ENCODE measurements around the gene FCN1.
"Not testable (repeated sequence)": the region's sequence is repeated elsewhere in the genome, so short reads cannot be mapped to it uniquely, and the experiment has no call there.

The FCN1 gene

GRCh38 chr9:134959126-134959970, 41.6 kb upstream of the FCN1 start:
- no peak overlapping the region for H3K27ac Mint-ChIP-seq
- no peaks in the 10 kb centered on the region for H3K4me1 Mint-ChIP-seq (ENCODE audit: low read depth)
- no peaks in the 10 kb centered on the region for H3K36me3 Mint-ChIP-seq (ENCODE audit: low read depth)
- no peaks in the 10 kb centered on the region for H3K27me3 Mint-ChIP-seq (ENCODE audit: low read depth)
- no peaks in the 10 kb centered on the region for H3K9me3 Mint-ChIP-seq
- no peak overlapping the region for H3K4me3 Mint-ChIP-seq

DNA sequence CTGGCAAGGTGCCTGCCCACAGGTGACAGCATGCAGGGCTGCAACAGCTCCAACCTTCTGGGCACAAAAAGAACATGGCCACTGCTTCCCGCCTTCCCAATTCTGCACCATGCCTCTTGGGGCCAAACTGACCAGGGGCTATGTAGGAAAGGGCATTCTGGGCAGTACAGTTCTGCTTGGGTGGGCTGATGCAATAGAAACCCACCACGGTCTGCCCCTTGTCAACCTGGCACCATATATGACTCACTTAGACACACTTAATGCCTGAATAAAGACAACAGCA, 40.2 kb upstream of the FCN1 start:
- H3K4me1 Mint-ChIP-seq (ENCODE audit: low read depth), result no peaks in the 10 kb centered on the region
- H3K27me3 Mint-ChIP-seq (ENCODE audit: low read depth), result no peaks in the 10 kb centered on the region
- no peaks in the 10 kb centered on the region for H3K9me3 Mint-ChIP-seq
- H3K36me3 Mint-ChIP-seq (ENCODE audit: low read depth), result no peaks in the 10 kb centered on the region
- H3K27ac Mint-ChIP-seq, result no peak overlapping the region
- H3K4me3 Mint-ChIP-seq, result no peak overlapping the region

DNA sequence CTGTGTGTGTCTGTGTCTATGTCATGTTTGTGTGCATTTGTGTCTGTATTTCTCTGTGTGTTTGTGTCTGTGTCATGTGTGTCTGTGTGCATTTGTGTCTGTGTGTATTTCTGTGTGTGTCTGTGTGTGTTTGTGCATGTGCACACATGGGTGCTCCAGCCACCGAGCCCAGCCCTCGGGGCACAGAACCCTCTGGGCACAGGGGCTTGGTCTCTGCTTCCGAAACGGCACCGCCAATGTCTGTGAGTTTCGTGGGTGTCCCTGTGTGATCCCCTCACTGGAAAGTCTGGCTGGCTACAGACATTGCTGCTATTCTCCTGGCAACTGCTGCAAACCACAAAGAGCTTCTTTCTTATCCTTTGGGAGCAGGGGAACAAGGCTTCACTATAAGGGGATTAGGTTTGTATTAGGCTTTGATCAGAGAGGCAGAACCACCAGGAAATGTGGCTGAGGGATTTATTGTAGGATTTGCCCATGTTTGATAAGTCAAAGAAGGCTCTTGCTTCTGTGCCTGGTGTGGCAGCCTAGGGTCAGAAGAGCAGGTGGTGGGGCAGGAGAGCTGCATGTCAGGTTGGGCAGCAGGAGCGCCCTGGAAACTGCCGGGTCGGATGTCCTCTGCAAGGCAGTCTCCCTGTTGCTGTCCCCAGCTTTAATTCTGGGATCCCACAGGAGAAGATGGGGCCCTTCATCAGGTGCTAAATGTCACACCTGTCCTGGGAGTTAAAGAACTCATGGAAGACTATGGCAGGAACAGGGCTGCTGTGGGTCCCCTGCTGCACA, 39.6 kb upstream of the FCN1 start:
- Mint-ChIP-seq H3K4me1 (ENCODE audit: low read depth) (no peaks in the 10 kb centered on the region), H3K36me3 (ENCODE audit: low read depth) (no peaks in the 10 kb centered on the region), H3K27me3 (ENCODE audit: low read depth) (no peaks in the 10 kb centered on the region), H3K9me3 (no peaks in the 10 kb centered on the region), H3K27ac (no peak overlapping the region), H3K4me3 (no peak overlapping the region)

DNA sequence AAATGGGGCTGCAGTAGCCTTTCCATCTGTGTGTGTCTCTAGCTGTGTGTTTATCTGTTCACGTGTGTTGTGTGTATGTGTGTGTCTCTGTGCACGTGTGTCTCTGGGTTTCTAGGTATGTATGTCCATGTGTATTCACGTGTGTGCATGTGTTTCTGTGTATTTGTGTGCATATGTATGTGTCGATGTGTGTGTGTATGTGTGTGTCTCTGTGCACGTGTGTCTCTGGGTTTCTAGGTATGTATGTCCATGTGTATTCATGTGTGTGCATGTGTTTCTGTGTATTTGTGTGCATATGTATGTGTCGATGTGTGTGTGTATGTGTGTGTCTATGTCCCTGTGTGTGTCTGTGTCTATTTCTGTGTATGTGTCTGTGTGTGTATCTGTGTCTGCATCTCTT, 38.7 kb upstream of the FCN1 start:
- H3K36me3 Mint-ChIP-seq (ENCODE audit: low read depth), result not testable (repeated sequence)

DNA sequence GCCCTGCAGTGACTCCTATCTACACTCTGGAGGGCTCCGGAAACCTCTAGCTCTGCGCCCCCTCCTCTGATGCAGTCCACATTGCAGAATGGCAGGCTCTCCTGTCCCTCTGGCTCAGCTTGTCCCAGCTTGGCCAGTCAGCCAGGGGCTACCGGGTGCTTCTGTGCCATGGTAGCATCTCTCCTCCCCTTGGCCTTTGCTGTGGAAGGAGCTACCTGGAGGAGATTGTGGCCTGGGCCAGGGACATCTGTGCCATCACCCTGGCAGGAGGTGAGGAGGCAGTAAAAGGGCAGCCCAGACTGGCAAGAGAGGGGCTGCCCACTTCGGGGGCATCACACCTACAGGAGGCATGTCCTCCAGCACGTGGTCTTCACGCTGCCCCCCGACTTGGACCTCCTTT, 38.1 kb upstream of the FCN1 start:
- H3K9me3 Mint-ChIP-seq, result no peaks in the 10 kb centered on the region
- no peaks in the 10 kb centered on the region for H3K4me1 Mint-ChIP-seq (ENCODE audit: low read depth)
- no peaks in the 10 kb centered on the region for H3K27me3 Mint-ChIP-seq (ENCODE audit: low read depth)
- H3K27ac Mint-ChIP-seq, result no peak overlapping the region
- H3K4me3 Mint-ChIP-seq, result no peak overlapping the region
- H3K36me3 Mint-ChIP-seq (ENCODE audit: low read depth), result no peaks in the 10 kb centered on the region

More for the DNA sequence above, 38.7 kb upstream of the FCN1 start:
- H3K9me3 Mint-ChIP-seq; H3K4me1 Mint-ChIP-seq (ENCODE audit: low read depth); H3K4me3 Mint-ChIP-seq; H3K27me3 Mint-ChIP-seq (ENCODE audit: low read depth); H3K27ac Mint-ChIP-seq: not testable (repeated sequence)

GRCh38 chr9:134955156-134955555, 37.4 kb upstream of the FCN1 start:
- H3K4me1 Mint-ChIP-seq (ENCODE audit: low read depth), result no peaks in the 10 kb centered on the region
- H3K27ac Mint-ChIP-seq, result no peak overlapping the region
- H3K9me3 Mint-ChIP-seq, result no peaks in the 10 kb centered on the region
- H3K4me3 Mint-ChIP-seq, result no peak overlapping the region
- H3K36me3 Mint-ChIP-seq (ENCODE audit: low read depth), result no peaks in the 10 kb centered on the region
- no peaks in the 10 kb centered on the region for H3K27me3 Mint-ChIP-seq (ENCODE audit: low read depth)

DNA sequence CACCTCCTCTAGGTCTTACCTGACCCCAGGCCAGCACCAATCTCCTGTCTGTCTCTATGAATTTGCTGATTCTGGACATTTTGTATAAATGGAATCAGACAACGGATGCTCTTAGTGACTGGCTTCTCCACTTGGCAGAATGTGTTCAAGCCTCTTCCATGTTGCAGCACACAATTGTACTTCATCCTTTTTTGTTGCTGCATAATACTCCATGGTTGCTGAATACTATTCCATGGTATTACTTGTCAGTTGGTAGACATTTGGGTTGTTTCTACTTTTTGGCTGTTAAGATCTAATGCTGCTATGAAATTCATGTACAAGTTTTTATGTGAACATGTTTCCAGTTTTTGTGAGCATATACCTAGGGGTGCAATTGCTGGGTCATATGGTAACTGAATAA, 34.3 kb upstream of the FCN1 start:
- Mint-ChIP-seq H3K9me3 (no peaks in the 10 kb centered on the region), H3K36me3 (ENCODE audit: low read depth) (no peaks in the 10 kb centered on the region), H3K27me3 (ENCODE audit: low read depth) (no peaks in the 10 kb centered on the region), H3K27ac (peak overlapping the region; percentile 29), H3K4me3 (no peak overlapping the region), H3K4me1 (ENCODE audit: low read depth) (no peaks in the 10 kb centered on the region)

- Mint-ChIP-seq H3K27me3 (ENCODE audit: low read depth) (no peaks in the 10 kb centered on the region), H3K9me3 (no peaks in the 10 kb centered on the region), H3K27ac (no peak overlapping the region), H3K36me3 (ENCODE audit: low read depth) (no peaks in the 10 kb centered on the region), H3K4me1 (ENCODE audit: low read depth) (no peaks in the 10 kb centered on the region), H3K4me3 (no peak overlapping the region)
Measured at GRCh38 chr9:134951461-134951860, 33.7 kb upstream of the FCN1 start.

- Mint-ChIP-seq H3K27ac (no peak overlapping the region), H3K9me3 (no peaks in the 10 kb centered on the region), H3K4me3 (no peak overlapping the region), H3K4me1 (ENCODE audit: low read depth) (no peaks in the 10 kb centered on the region), H3K27me3 (ENCODE audit: low read depth) (no peaks in the 10 kb centered on the region), H3K36me3 (ENCODE audit: low read depth) (no peaks in the 10 kb centered on the region)
Measured at GRCh38 chr9:134950386-134951210, 32.9 kb upstream of the FCN1 start.

DNA sequence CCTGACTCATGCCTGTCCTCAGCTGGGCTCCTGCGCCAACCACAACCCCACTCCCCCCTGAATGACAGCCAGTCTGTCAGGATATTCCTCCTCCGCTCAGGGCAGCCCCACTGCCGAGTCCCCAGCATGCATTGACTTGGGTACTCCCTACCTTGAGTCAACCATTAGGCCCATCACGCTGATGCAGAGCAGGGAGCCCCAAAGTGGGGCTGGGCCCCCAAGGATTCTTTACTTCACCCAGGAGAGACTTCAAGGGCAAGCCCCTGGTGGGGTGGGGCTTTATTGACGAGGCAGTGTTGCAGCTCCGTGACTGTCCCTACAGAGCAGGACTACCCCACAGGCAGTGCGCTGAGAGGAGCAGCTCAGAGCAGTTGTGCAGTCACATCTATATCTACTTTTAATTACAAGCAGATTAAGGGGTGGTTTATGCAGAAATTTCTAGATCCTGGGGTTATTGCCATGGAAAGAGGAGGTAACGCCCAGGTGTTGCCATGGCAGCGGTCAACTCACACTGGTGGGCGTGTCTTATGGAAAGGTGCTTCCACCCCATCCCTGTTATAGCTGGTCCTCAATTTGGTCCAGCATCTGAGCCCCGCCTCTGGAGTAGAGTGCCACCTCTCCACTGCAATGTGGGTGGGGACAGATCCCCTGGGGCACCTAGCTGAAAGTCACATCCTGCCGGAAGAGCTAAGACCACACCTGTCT, 32.1 kb upstream of the FCN1 start:
- H3K4me1 Mint-ChIP-seq (ENCODE audit: low read depth), result no peaks in the 10 kb centered on the region
- no peaks in the 10 kb centered on the region for H3K27me3 Mint-ChIP-seq (ENCODE audit: low read depth)
- H3K27ac Mint-ChIP-seq, result no peak overlapping the region
- H3K4me3 Mint-ChIP-seq, result no peak overlapping the region
- H3K36me3 Mint-ChIP-seq (ENCODE audit: low read depth), result no peaks in the 10 kb centered on the region
- H3K9me3 Mint-ChIP-seq, result no peaks in the 10 kb centered on the region

GRCh38 chr9:134948149-134948548, 30.4 kb upstream of the FCN1 start:
- no peaks in the 10 kb centered on the region for H3K4me1 Mint-ChIP-seq (ENCODE audit: low read depth)
- no peaks in the 10 kb centered on the region for H3K9me3 Mint-ChIP-seq
- H3K27me3 Mint-ChIP-seq (ENCODE audit: low read depth), result no peaks in the 10 kb centered on the region
- no peak overlapping the region for H3K27ac Mint-ChIP-seq
- no peaks in the 10 kb centered on the region for H3K36me3 Mint-ChIP-seq (ENCODE audit: low read depth)
- H3K4me3 Mint-ChIP-seq, result no peak overlapping the region

DNA sequence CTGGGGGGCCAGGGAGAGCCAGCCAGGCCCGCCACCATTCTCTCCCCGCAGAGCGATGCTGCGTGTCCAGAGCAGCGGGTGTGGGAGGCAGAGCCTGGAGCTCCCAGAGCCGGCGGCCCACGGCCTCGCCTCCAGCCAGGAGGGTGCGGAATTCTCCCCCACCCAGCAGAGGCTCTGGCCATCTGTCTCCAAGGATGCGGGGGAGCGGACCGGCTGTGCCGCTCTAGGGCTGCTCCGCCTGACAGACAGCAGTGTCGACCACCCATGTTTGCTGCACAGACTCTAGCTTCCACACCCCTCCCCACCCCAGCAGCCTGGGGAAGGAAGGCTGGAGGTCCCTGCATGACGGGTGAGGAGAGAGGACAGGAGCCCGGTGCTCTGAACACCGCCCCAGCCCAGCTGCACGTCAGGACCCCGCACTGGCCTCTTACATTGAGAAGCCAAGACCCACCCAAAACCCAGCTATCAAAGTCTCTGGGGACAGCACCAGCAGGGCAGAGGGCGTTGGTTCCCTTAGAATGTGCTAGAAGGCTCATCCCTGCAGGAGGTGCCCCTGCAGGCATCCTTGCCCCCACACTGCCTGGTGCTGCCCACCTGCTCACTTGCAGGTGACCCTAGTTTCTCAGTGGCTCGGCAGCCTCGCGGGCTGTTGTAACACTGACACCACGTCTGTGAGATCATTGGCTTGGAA, 29.7 kb upstream of the FCN1 start:
- Mint-ChIP-seq H3K4me3 (no peak overlapping the region), H3K27me3 (ENCODE audit: low read depth) (no peaks in the 10 kb centered on the region), H3K9me3 (no peaks in the 10 kb centered on the region), H3K4me1 (ENCODE audit: low read depth) (no peaks in the 10 kb centered on the region), H3K27ac (no peak overlapping the region), H3K36me3 (ENCODE audit: low read depth) (no peaks in the 10 kb centered on the region)

DNA sequence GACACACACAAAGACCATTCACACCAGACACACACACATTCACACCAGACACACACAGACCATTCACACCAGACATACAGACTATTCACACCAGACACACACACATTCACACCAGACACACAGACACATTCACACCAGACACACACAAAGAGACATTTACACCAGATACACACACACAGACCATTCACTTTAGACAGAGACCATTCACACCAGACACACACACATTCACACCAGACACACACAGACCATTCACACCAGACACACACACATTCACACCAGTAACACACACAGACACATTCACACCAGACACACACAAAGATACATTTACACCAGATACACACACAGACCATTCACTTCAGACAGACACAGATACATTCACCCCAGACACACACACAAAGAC, 29.0 kb upstream of the FCN1 start:
- H3K4me1 Mint-ChIP-seq (ENCODE audit: low read depth), result no peaks in the 10 kb centered on the region
- no peak overlapping the region for H3K4me3 Mint-ChIP-seq
- H3K27me3 Mint-ChIP-seq (ENCODE audit: low read depth), result no peaks in the 10 kb centered on the region
- no peak overlapping the region for H3K27ac Mint-ChIP-seq
- no peaks in the 10 kb centered on the region for H3K36me3 Mint-ChIP-seq (ENCODE audit: low read depth)
- H3K9me3 Mint-ChIP-seq, result no peaks in the 10 kb centered on the region
